Prostate gland (tissue), 2 donors: Measurements from ENCODE around the gene NODAL. TPM values are rescaled to one million over a fixed set of nuclear protein-coding genes. Genes with fewer than 3 reads are reported as not detected.
"Not testable (repeated sequence)": the region's sequence is repeated elsewhere in the genome, so short reads cannot be mapped to it uniquely, and the experiment has no call there.

Experiments
- DNase-seq: peaks from one replicate; pipeline ENCODE4 v3.0.0-alpha.2; 2019; ENCODE audit warnings: low spot score
- H3K27ac ChIP-seq, 2 donors: fragments of 200-600 bp; sonication (generic); 2 replicates each; pipeline ENCODE4 v1.5.1; 2017 to 2019
- H3K27me3 ChIP-seq: fragments of 200-600 bp; sonication (generic); replicated peaks from 2 replicates; pipeline ENCODE4 v1.5.1; 2019; ENCODE audit not compliant: insufficient read depth
- H3K36me3 ChIP-seq, 2 donors: fragments of 200-600 bp; sonication (generic); 1 replicate in 1 of 2; 2 replicates in 1 of 2; pipeline versions ENCODE4 v1.5.1 to v1.8.1; 2017 to 2019
- H3K4me1 ChIP-seq: fragments of 200-600 bp; sonication (generic); replicated peaks from 2 replicates; pipeline ENCODE4 v1.5.1; 2019
- H3K4me3 ChIP-seq, 2 donors: fragments of 200-600 bp; sonication (generic); 2 replicates each; pipeline ENCODE4 v1.5.1; 2017 to 2019
- H3K9me3 ChIP-seq: fragments of 200-600 bp; sonication (generic); 2 replicates; pipeline ENCODE4 v1.5.1; 2017
- POLR2A ChIP-seq: fragments of 450-650 bp; IDR thresholded peaks from one replicate; pipeline ENCODE4 v1.6.1; 2016; ENCODE audit warnings: antibody characterized with exemption, mild to moderate bottlenecking
- POLR2AphosphoS5 ChIP-seq: sonication (generic); formaldehyde crosslinking; IDR thresholded peaks from one replicate; pipeline ENCODE4 v1.6.1; 2017; ENCODE audit warnings: antibody characterized with exemption
- WGBS: methylation state at CpG from one replicate; pipeline ENCODE4 v1.1.5; 2018; 5-methylcytosine and 5-hydroxymethylcytosine counted together
- intact Hi-C: fragments of 100-400 bp; cut with DNase I; formaldehyde crosslinking; loops from one replicate; pipeline ENCODE4 v1.14.2; 2022
- total RNA-seq, 2 donors: library from RNA; depleted of rRNA; stranded (reverse); fragments of >200 nt; gene quantifications; one replicate each; pipeline ENCODE4 v1.1.0, GENCODE V29; 2016
- TF ChIP-seq, protein P1 (sequence below), 4 experiments: fragments of 200-600 bp in 2 of 4; fragments of 450-650 bp in 2 of 4; sonication (generic) in 2 of 4; IDR thresholded peaks; 1 replicate in 3 of 4; 2 replicates in 1 of 4; pipeline ENCODE4 v1.5.1; 2016 to 2019; ENCODE audit warnings: antibody characterized with exemption in 4 of 4, mild to moderate bottlenecking in 2 of 4, moderate library complexity in 2 of 4

Gene NODAL
- not detected for total RNA-seq

DNA sequence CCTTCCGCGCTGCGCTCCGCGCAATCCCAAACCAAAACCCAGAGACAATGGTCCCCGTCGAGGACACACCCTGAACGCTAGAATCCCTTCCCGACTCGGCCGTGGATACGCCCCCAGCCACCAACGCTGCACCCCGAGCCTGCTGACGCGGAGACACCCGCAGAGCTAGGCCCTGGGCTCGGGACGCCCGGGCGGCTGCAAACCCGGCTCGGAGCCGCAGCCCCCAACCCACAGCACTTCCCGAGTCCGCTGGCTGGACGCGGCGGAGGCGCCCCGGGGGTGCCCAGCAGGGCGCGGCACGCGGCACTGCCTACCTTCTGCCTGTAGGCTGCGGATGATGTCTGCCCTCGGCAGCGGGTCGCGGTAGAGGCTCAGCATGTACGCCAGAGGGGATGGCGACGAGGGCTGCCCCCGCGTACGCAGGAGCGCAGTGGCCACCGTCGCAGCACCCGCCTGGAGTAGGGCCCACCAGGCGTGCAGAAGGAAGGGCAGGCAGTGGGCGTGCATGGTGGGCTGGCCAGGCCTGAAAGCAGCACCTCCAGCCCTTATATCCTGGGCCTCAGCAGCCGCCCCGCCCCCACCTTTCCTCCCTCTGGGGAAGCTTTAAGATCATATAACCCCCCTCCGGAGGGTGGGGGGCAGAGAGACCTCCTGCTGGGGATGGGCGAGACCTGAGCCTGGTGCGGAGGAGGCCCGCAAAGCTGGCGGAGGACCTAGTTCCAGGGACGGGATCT, at the start of gene NODAL:
TSS of gene NODAL (minus strand) at position 521 of the 734 bp plus-strand sequence. CDS start at position 507, 14 bp downstream.
- H3K27ac ChIP-seq, result no peak within 1 kb of the TSS
- H3K4me3 ChIP-seq, result peak within 1 kb of the TSS in 1 of 2 donors; percentile 1
- no peak for DNase-seq
- TF ChIP-seq POLR2A (no peak), POLR2AphosphoS5 (no peak)
- TF ChIP-seq, protein P1, sequence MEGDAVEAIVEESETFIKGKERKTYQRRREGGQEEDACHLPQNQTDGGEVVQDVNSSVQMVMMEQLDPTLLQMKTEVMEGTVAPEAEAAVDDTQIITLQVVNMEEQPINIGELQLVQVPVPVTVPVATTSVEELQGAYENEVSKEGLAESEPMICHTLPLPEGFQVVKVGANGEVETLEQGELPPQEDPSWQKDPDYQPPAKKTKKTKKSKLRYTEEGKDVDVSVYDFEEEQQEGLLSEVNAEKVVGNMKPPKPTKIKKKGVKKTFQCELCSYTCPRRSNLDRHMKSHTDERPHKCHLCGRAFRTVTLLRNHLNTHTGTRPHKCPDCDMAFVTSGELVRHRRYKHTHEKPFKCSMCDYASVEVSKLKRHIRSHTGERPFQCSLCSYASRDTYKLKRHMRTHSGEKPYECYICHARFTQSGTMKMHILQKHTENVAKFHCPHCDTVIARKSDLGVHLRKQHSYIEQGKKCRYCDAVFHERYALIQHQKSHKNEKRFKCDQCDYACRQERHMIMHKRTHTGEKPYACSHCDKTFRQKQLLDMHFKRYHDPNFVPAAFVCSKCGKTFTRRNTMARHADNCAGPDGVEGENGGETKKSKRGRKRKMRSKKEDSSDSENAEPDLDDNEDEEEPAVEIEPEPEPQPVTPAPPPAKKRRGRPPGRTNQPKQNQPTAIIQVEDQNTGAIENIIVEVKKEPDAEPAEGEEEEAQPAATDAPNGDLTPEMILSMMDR (IDR thresholded peaks at IDR 0.05), result no peak
- no peaks in the 10 kb centered on the region for H3K4me1 ChIP-seq
- peaks cover 12% of the 10 kb centered on the region for H3K27me3 ChIP-seq
- WGBS, result 21% methylated on average over 56 of the region's 60 CpGs
- H3K9me3 ChIP-seq, result no peaks in the 10 kb centered on the region
- intact Hi-C loops, result no loop called here
- no peaks in the 10 kb centered on the region for H3K36me3 ChIP-seq

DNA sequence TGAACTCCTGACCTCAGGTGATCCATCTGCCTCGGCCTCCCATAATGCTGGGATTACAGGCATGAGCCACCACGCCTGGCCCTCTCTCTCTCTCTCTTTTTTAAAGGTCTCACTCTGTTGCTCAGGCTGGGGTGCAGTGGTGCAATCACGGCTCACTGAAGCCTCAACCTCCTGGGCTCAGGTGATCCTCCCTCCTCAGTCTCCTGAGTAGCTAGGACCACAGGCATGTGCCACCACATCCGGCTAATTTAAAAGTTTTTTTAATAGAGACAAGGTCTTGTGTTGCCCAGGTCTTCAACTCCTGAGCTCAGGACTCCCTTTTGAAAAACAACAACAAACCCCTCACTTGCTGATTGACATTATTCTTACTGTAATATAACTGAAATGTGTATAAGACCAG, 48.7 kb upstream of the NODAL start:
- DNase-seq, result no peak
- H3K9me3 ChIP-seq, result no peaks in the 10 kb centered on the region
- no peaks in the 10 kb centered on the region for H3K4me1 ChIP-seq
- WGBS, result 89% methylated on average over 4 of the region's 4 CpGs
- no peak overlapping the region for H3K27ac ChIP-seq
- H3K4me3 ChIP-seq, result no peak overlapping the region
- intact Hi-C loops, result no loop called here
- H3K27me3 ChIP-seq, result no peaks in the 10 kb centered on the region
- no peaks in the 10 kb centered on the region for H3K36me3 ChIP-seq
- TF ChIP-seq, protein P1 (IDR thresholded peaks at IDR 0.05), result no peak
- TF ChIP-seq POLR2AphosphoS5 (no peak), POLR2A (no peak)

DNA sequence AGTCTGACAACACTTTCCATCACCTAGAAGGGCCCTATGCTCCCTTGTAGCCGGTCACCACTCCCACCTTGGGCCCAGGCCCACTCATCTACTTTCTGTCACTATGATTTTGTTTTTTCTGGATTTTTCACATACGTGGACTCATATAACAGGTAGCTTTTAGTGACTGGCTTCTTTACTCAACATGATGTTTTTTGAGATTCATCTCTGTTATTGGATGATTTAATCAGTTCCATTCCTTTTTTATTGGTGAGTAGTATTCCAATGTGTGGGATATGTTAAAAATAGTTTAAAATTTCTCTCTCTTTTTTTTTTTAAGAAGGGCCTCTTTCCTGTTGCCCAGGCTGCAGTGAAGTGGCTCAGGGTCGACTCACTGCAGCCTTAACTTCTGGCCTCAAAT, 46.3 kb upstream of the NODAL start:
- H3K27ac ChIP-seq, result no peak overlapping the region
- intact Hi-C loops, result no loop called here
- H3K4me1 ChIP-seq, result no peaks in the 10 kb centered on the region
- TF ChIP-seq POLR2A, result no peak
- no peaks in the 10 kb centered on the region for H3K9me3 ChIP-seq
- no peak overlapping the region for H3K4me3 ChIP-seq
- H3K36me3 ChIP-seq, result no peaks in the 10 kb centered on the region
- H3K27me3 ChIP-seq, result no peaks in the 10 kb centered on the region
- no peak for DNase-seq
- 76% methylated on average over 3 of the region's 3 CpGs for WGBS

DNA sequence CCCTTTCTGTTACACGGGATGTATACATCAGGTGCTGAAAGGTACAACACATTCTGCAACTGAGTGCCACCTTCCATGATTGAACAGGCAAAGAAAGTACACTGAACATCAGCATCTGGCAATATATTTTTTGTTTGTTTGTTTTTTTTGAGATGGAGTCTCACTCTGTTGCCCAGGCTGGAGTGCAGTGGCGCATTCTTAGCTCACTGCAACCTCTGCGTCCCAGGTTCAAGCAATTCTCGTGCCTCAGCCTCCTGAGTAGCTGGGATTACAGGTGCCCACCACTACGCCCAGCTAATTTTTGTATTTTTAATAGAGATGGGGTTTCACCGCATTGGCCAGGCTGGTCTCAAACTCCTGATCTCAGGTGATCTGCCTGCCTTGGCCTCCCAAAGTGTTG, 42.4 kb upstream of the NODAL start:
- H3K27ac ChIP-seq, DNase-seq, H3K4me1 ChIP-seq, H3K27me3 ChIP-seq, intact Hi-C loops, H3K4me3 ChIP-seq, H3K36me3 ChIP-seq, H3K9me3 ChIP-seq: not testable (repeated sequence)
- WGBS, result 96% methylated on average over 6 of the region's 6 CpGs

DNA sequence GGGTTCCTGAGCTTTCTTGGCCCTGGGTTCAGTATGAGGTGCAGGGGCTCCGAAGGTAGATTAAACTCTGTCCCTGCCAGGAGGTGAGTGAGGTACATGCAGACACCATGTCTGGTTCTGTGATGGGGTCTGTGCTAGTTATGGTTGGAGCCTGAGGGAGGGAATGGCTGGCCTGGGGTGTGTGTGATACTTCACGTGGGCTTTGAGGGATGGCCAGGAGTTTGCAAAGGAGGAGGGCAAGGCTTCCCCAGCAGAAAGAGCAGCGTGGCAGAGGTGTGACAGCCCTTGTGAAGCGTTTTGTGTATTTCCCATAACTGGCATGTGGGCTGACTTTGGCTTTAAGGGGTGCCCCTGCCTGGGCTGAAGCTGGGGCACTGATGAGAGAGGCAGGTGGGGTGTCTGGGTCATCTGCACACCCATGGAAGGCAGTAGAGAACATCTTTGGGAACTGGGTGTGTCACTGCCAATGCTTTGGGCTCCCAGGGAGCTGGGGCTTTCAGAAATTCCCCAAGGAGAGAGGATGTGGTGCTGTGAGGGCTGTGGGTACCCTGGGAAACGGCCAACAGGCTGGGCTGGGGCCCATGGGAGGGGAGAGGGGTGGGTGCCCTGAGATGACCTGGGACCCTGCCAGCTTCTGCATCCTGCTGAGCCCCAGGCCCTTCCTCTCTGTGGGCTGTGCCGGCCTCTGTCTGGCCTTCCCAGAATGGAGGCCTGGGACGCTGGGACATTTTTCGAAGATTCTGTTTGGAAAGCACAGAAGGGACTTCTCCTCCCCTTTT, 41.7 kb upstream of the NODAL start:
- WGBS, result 47% methylated on average over 8 of the region's 8 CpGs
- peak overlapping the region in 1 of 2 donors; percentile 15 for H3K27ac ChIP-seq
- no peaks in the 10 kb centered on the region for H3K4me1 ChIP-seq
- H3K27me3 ChIP-seq, result no peaks in the 10 kb centered on the region
- no peak for DNase-seq
- H3K4me3 ChIP-seq, result no peak overlapping the region
- intact Hi-C loops, result no loop called here
- H3K9me3 ChIP-seq, result no peaks in the 10 kb centered on the region
- no peaks in the 10 kb centered on the region for H3K36me3 ChIP-seq
- TF ChIP-seq POLR2AphosphoS5 (no peak), POLR2A (no peak)
- TF ChIP-seq, protein P1 (IDR thresholded peaks at IDR 0.05), result no peak
